GM12892 (cell line): ENCODE measurements around the gene C2CD4D.

Experiments used
- POLR2A ChIP-seq: IDR thresholded peaks from 2 replicates; pipeline ENCODE4 v1.6.1; 2011; ENCODE audit warnings: low read depth, low read length, control low read depth
- POLR2AphosphoS5 ChIP-seq: IDR thresholded peaks from 2 replicates; pipeline ENCODE4 v1.6.1; 2011; ENCODE audit warnings: low read depth, low read length, control low read depth
- TAF1 ChIP-seq: IDR thresholded peaks from 2 replicates; pipeline ENCODE4 v1.6.1; 2011; ENCODE audit warnings: low read depth, mild to moderate bottlenecking, control low read depth, low read length, borderline replicate concordance

DNA sequence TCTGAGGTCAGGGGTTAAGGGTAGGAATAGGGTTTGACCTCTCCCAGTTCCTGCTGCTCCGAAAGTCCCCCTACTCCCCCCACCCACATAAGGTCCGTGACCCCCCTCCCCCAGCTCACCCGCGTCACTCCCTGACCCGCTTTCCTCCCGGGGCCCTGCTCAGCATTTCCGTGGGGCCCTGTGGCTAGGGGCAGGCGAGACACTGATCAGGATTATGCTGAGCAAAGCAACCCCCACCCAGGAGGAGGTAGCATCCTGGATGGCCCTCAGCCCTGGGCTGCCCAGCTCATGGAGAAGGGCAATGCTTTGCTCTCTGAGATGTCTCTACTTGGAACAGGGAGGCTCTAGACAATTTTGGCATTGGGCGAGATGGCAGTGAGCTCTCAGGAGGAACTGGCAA lies 11.8 kb downstream of the C2CD4D start:
- TF ChIP-seq POLR2AphosphoS5 (no peak), POLR2A (no peak), TAF1 (no peak)
